Upper lobe of right lung (tissue), 1 donor: ENCODE results near the gene KISS1. TPM values are rescaled to one million over a fixed set of nuclear protein-coding genes. Genes with fewer than 3 reads are reported as not detected.

ENCODE experiments used
- ATAC-seq: fragments of 200-7000 bp; cut with Tn5 transposase; one replicate; pipeline ENCODE4 v1.9.1; 2020; ENCODE audit warnings: mild to moderate bottlenecking, moderate library complexity
- DNase-seq: peaks from one replicate; pipeline ENCODE4 v3.0.0-alpha.2; 2020
- H3K27ac ChIP-seq: fragments of 200-600 bp; one replicate; pipeline ENCODE4 v1.8.0; 2022
- H3K27me3 ChIP-seq: fragments of 200-600 bp; one replicate; pipeline ENCODE4 v1.8.0; 2022; ENCODE audit warnings: mild to moderate bottlenecking
- H3K36me3 ChIP-seq: fragments of 200-600 bp; one replicate; pipeline ENCODE4 v1.8.0; 2022
- H3K4me1 ChIP-seq: fragments of 200-600 bp; one replicate; pipeline ENCODE4 v1.8.0; 2022
- H3K4me3 ChIP-seq: fragments of 200-600 bp; one replicate; pipeline ENCODE4 v1.8.0; 2022; ENCODE audit warnings: mild to moderate bottlenecking
- H3K9me3 ChIP-seq: fragments of 200-600 bp; one replicate; pipeline ENCODE4 v1.8.0; 2022
- intact Hi-C: fragments of 100-400 bp; cut with DNase I; formaldehyde crosslinking; loops from one replicate; pipeline ENCODE4 v1.11.0; 2022
- total RNA-seq: library from RNA; stranded (reverse); fragmentation: NEBNext Ultra II Directional; extraction: Animal tissue kit (Norgen Biotek cat#: 25700); gene quantifications from one replicate; pipeline ENCODE4 v1.2.1, GENCODE V29; 2021
- TF ChIP-seq, protein P1 (sequence below): fragments of 200-600 bp; IDR thresholded peaks from one replicate; pipeline ENCODE4 v1.8.0; 2022; ENCODE audit warnings: antibody characterized with exemption
- donor health status: DM: no; HTN: yes; CAD: no; lungs with severe emphysema.

The KISS1 gene
- total RNA-seq, 1 donor from 2014 or later, result 2.9 TPM

- H3K4me3 ChIP-seq, result no peak overlapping the region
- DNase-seq, result no peak
- H3K9me3 ChIP-seq, result no peaks in the 10 kb centered on the region
- H3K36me3 ChIP-seq, result no peaks in the 10 kb centered on the region
- intact Hi-C loops, result no loop called here
- TF ChIP-seq, protein P1, sequence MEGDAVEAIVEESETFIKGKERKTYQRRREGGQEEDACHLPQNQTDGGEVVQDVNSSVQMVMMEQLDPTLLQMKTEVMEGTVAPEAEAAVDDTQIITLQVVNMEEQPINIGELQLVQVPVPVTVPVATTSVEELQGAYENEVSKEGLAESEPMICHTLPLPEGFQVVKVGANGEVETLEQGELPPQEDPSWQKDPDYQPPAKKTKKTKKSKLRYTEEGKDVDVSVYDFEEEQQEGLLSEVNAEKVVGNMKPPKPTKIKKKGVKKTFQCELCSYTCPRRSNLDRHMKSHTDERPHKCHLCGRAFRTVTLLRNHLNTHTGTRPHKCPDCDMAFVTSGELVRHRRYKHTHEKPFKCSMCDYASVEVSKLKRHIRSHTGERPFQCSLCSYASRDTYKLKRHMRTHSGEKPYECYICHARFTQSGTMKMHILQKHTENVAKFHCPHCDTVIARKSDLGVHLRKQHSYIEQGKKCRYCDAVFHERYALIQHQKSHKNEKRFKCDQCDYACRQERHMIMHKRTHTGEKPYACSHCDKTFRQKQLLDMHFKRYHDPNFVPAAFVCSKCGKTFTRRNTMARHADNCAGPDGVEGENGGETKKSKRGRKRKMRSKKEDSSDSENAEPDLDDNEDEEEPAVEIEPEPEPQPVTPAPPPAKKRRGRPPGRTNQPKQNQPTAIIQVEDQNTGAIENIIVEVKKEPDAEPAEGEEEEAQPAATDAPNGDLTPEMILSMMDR, result no peak
- ATAC-seq, result no peak
- no peaks in the 10 kb centered on the region for H3K4me1 ChIP-seq
- H3K27me3 ChIP-seq, result no peaks in the 10 kb centered on the region
- no peak overlapping the region for H3K27ac ChIP-seq
These were observed 19.9 kb upstream of the KISS1 start for GRCh38 chr1:204216236-204216635.

- peak within 1 kb of the TSS; percentile 46 for H3K4me3 ChIP-seq
- no peak within 1 kb of the TSS for H3K27ac ChIP-seq
- no peaks in the 10 kb centered on the region for H3K36me3 ChIP-seq
- H3K9me3 ChIP-seq, result no peaks in the 10 kb centered on the region
- ATAC-seq, result peak; percentile 96
- intact Hi-C loops, result loop anchor here (5.0 kb wide), 1 partner anchor 148 kb away; no protein-coding TSS in a partner anchor
- H3K4me1 ChIP-seq, result no peaks in the 10 kb centered on the region
- TF ChIP-seq, protein P1, result peak; percentile 62
- no peaks in the 10 kb centered on the region for H3K27me3 ChIP-seq
- peak; percentile 94 for DNase-seq
These were observed 17.7 kb upstream of the KISS1 start, which contains the start of gene GOLT1A for GRCh38 chr1:204213668-204214662. TSS of gene GOLT1A (minus strand) at chr1:204213988. CDS start at chr1:204213906, 82 bp downstream.

GRCh38 chr1:204212715-204213114, 16.4 kb upstream of the KISS1 start:
- Histone ChIP-seq H3K4me3 (peak overlapping the region; percentile 46), H3K36me3 (no peaks in the 10 kb centered on the region), H3K9me3 (no peaks in the 10 kb centered on the region), H3K4me1 (no peaks in the 10 kb centered on the region), H3K27me3 (no peaks in the 10 kb centered on the region), H3K27ac (no peak overlapping the region)
- TF ChIP-seq, protein P1, result no peak
- no peak for DNase-seq
- ATAC-seq, result no peak
- intact Hi-C loops, result loop anchor here (5.0 kb wide), 1 partner anchor 150 kb away; no protein-coding TSS in a partner anchor

DNA sequence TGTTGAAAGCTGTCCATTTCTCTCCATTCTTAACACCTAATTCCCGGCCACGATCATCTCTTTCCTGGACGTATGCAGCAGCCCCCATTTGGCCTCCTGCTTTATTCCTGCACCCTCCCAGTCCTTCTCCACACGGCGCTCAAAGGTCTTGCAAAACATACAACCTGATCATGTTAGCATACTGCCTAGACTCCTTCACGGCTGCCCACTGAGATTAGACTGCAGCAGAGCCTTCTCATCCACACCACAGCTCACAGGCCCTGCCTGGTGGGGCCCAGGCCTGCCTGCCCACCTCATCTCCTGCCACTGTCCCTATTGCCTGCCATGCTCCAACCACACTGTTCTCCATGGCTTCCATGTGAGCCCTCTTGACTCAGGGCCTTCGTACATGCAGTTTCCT, 14.8 kb upstream of the KISS1 start:
- Histone ChIP-seq H3K4me1 (no peaks in the 10 kb centered on the region), H3K9me3 (no peaks in the 10 kb centered on the region), H3K36me3 (no peaks in the 10 kb centered on the region), H3K27me3 (no peaks in the 10 kb centered on the region), H3K4me3 (no peak overlapping the region), H3K27ac (no peak overlapping the region)
- TF ChIP-seq, protein P1, result no peak
- intact Hi-C loops, result loop anchor here (5.0 kb wide), 1 partner anchor 151 kb away; no protein-coding TSS in a partner anchor
- no peak for DNase-seq
- no peak for ATAC-seq

DNA sequence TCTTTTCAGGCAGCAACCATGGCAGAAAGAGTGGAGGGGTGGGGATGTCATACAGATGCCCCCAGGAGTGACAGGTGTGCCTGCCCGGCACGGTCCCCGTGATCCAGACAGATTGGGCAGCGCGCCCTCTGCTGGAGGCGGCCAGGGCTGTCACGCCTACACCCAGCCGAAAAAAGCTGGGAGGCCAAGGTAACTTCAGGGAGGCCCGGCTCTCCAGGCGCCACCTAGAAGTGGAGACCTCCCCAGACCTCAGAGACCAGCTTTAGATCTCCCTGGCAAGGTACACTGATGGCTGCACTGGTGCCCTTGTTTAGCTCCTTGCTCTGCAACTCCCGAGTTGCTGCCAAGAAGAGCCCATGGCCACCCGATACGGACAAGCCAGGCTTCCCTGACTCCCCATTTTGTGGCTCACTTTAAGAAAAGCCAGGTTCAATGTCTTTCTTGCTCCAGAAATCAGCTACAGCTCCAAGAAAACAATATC, 10.9 kb upstream of the KISS1 start:
- Histone ChIP-seq H3K9me3 (no peaks in the 10 kb centered on the region), H3K27ac (no peak overlapping the region), H3K4me3 (no peak overlapping the region), H3K27me3 (no peaks in the 10 kb centered on the region), H3K36me3 (no peaks in the 10 kb centered on the region), H3K4me1 (no peaks in the 10 kb centered on the region)
- TF ChIP-seq, protein P1, result peak; percentile 94
- intact Hi-C loops, result no loop called here
- ATAC-seq, result peak; percentile 93
- DNase-seq, result peak; percentile 86
